B cell (primary cell): Measurements from ENCODE around the gene PCDHGA5. TPM values are rescaled to one million over a fixed set of nuclear protein-coding genes. Genes with fewer than 3 reads are reported as not detected.

Experiments used
- ATAC-seq: fragments of 200-7000 bp; cut with Tn5 transposase; one replicate; pipeline ENCODE4 v1.10.0; 2021; ENCODE audit warnings: low read depth, mild to moderate bottlenecking, moderate number of reproducible peaks, moderate library complexity
- CTCF ChIA-PET: fragments of 350-600 bp; sonication (Branson Sonifier 250); formaldehyde crosslinking; loops from one replicate; lab custom pipeline; 2021; ENCODE audit warnings: antibody characterized with exemption, inconsistent platforms; lab: Charles Lee
- POLR2A ChIA-PET: fragments of 350-600 bp; sonication (Branson Sonifier 250); formaldehyde crosslinking; loops from one replicate; lab custom pipeline; 2021; ENCODE audit warnings: antibody characterized with exemption; lab: Charles Lee
- DNase-seq: peaks from one replicate; pipeline ENCODE4 v3.0.0; 2013
- H2AFZ ChIP-seq: 2 replicates; pipeline ENCODE4 v1.6.1; 2012; ENCODE audit warnings: mild to moderate bottlenecking, low read depth, low read length; ENCODE audit not compliant: insufficient read depth, poor library complexity, severe bottlenecking
- H3K27ac ChIP-seq, 2 donors: 1 replicate in 1 of 2; 2 replicates in 1 of 2; pipeline ENCODE4 v1.5.1; 2012 to 2013; ENCODE audit warnings: low read length in 2 of 2, mild to moderate bottlenecking in 2 of 2, moderate library complexity in 1 of 2
- H3K27me3 ChIP-seq, 4 experiments: fragments of 200-600 bp in 1 of 4; sonication (generic) in 1 of 4; replicated peaks in 1 of 4; 1 replicate in 2 of 4; 2 replicates in 2 of 4; pipeline versions ENCODE4 v1.6.1 to v1.7.0; 2013 to 2016; ENCODE audit warnings: low read length in 3 of 4, mild to moderate bottlenecking in 2 of 4, mixed read lengths in 1 of 4, moderate library complexity in 1 of 4; ENCODE audit not compliant: insufficient read depth in 4 of 4, control insufficient read depth in 3 of 4; ENCODE audit errors: control extremely low read depth in 1 of 4
- H3K36me3 ChIP-seq, 2 experiments: replicated peaks in 1 of 2; 1 replicate in 1 of 2; 2 replicates in 1 of 2; pipeline versions ENCODE4 v1.6.1 to v1.7.1; 2013; ENCODE audit warnings: low read length in 1 of 2; ENCODE audit not compliant: insufficient read depth in 2 of 2, control insufficient read depth in 1 of 2; ENCODE audit errors: control extremely low read depth in 1 of 2, extremely low read depth in 1 of 2
- H3K4me1 ChIP-seq, 2 donors: fragments of 200-600 bp in 1 of 2; sonication (generic) in 1 of 2; 1 replicate in 1 of 2; 2 replicates in 1 of 2; pipeline versions ENCODE4 v1.5.1 to v1.6.1; 2013 to 2017; ENCODE audit warnings: low read length in 2 of 2; ENCODE audit not compliant: control insufficient read depth in 2 of 2, insufficient read depth in 2 of 2
- H3K4me2 ChIP-seq: replicated peaks from 2 replicates; pipeline ENCODE3; 2012; ENCODE audit warnings: mild to moderate bottlenecking, low read depth, low read length; ENCODE audit not compliant: poor library complexity, severe bottlenecking
- H3K4me3 ChIP-seq, 5 experiments: fragments of 200-600 bp in 1 of 5; sonication (generic) in 1 of 5; 1 replicate in 3 of 5; 2 replicates in 2 of 5; pipeline versions ENCODE4 v1.5.1 to v1.7.0; 2011 to 2016; ENCODE audit warnings: low read length in 4 of 5, mild to moderate bottlenecking in 4 of 5, low read depth in 2 of 5, control low read depth in 1 of 5, moderate library complexity in 1 of 5; ENCODE audit not compliant: insufficient read depth in 1 of 5; ENCODE audit errors: control extremely low read depth in 1 of 5, extremely low read depth in 1 of 5
- H3K79me2 ChIP-seq: fragments of 200-600 bp; sonication (generic); one replicate; pipeline ENCODE4 v1.6.0; 2016; ENCODE audit warnings: low read length; ENCODE audit not compliant: control insufficient read depth, insufficient read depth
- H3K9ac ChIP-seq: fragments of 200-600 bp; sonication (generic); 2 replicates; pipeline ENCODE4 v1.6.1; 2017; ENCODE audit warnings: mild to moderate bottlenecking, low read length, moderate library complexity
- H3K9me3 ChIP-seq, 3 donors: one replicate each; pipeline versions ENCODE4 v1.6.1 to v1.7.1; 2013; ENCODE audit warnings: low read length in 2 of 3; ENCODE audit not compliant: control insufficient read depth in 2 of 3, insufficient read depth in 1 of 3; ENCODE audit errors: control extremely low read depth in 1 of 3
- H4K20me1 ChIP-seq: 2 replicates; pipeline ENCODE4 v1.6.0; 2012; ENCODE audit warnings: mild to moderate bottlenecking, low read length; ENCODE audit not compliant: insufficient read depth, control insufficient read depth, poor library complexity, severe bottlenecking
- H3K27ac Mint-ChIP-seq: one replicate; pipeline ENCODE4 v1.8.0; 2021; ENCODE audit warnings: mixed read lengths
- H3K27me3 Mint-ChIP-seq: one replicate; pipeline ENCODE4 v1.8.0; 2021; ENCODE audit warnings: mixed read lengths
- H3K4me1 Mint-ChIP-seq: one replicate; pipeline ENCODE4 v1.8.0; 2021; ENCODE audit warnings: mixed read lengths
- H3K4me3 Mint-ChIP-seq: one replicate; pipeline ENCODE4 v1.8.0; 2021; ENCODE audit warnings: mixed read lengths
- H3K9me3 Mint-ChIP-seq: one replicate; pipeline ENCODE4 v1.8.0; 2022; ENCODE audit warnings: mixed read lengths; ENCODE audit not compliant: insufficient read depth
- EZH2 ChIP-seq: IDR thresholded peaks from 2 replicates; pipeline ENCODE4 v1.6.1; 2012; ENCODE audit warnings: borderline replicate concordance, low read depth, mild to moderate bottlenecking, moderate library complexity, low read length; ENCODE audit not compliant: insufficient read depth, poor library complexity, severe bottlenecking
- WGBS: methylation state at CpG from one replicate; pipeline ENCODE4 v1.1.5; 2013; ENCODE audit warnings: missing lambda C conversion rate; ENCODE audit not compliant: insufficient coverage; 5-methylcytosine and 5-hydroxymethylcytosine counted together
- intact Hi-C: fragments of 100-400 bp; cut with micrococcal nuclease; formaldehyde crosslinking; loops from one replicate; pipeline ENCODE4 v1.10.0; 2022
- polyA plus RNA-seq: library from polyadenylated mRNA; depleted of rRNA; stranded (reverse); fragments of >200 nt; gene quantifications from 2 replicates; pipeline ENCODE4 v1.2.3, GENCODE V29; 2012
- total RNA-seq, 2 donors: library from RNA; stranded (reverse); fragments of 120-200 nt in 1 of 2; gene quantifications; 1 replicate in 1 of 2; 2 replicates in 1 of 2; pipeline versions ENCODE4 v1.2.3 to v1.2.4, GENCODE V29; 2013 to 2022
- TF ChIP-seq, protein P1 (sequence below): fragments of 200-600 bp; IDR thresholded peaks from one replicate; pipeline ENCODE4 v1.8.0; 2022; ENCODE audit warnings: antibody characterized with exemption, mild to moderate bottlenecking

The PCDHGA5 gene
- total and polyA plus RNA-seq, 2 donors (not counting 1 experiment from before 2014, with no cell fraction given), result 0.21 to 1.7 TPM

DNA sequence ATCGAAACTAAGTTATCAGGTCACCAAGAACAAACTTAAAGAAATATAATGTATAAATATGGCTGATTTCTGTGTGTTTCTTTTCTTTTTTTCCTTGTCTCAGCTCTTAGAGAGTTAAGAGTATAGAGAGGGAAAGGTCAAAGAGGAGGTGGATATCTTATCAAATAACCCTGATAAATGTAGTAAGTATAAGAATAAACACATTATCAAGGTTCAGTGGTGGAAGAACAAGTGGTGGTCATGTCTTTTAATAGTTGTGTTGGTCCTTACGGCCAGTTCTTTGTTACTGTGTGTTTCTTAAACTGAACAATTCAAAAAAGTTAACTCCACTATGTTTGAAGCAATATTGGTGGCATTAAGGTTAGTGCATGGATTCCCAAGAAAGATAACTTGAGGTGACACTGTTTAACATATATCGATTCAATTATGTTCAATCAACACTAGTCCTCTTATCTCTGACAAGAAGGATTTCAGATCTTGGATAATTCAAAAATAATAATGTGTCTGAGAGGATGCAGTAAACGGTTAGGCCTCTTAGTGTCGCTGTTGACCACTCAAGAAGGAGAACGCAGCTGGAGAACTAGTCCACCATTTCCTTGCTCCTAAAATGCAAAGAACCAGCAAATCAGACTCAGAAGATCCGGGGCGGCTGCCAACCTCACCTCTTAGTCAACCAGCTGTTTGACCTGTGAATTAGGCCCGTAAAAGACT is 20.6 kb upstream of the PCDHGA5 start, which contains the start of gene PCDHGA3:
TSS of gene PCDHGA3 (plus strand) at position 588 of the 711 bp plus-strand sequence. CDS start 205 bp downstream, outside the sequence.
- no peaks in the 10 kb centered on the region for H4K20me1 ChIP-seq
- ATAC-seq (no peak), DNase-seq (no peak)
- H3K27me3 ChIP-seq, result peaks cover 0 to 57% (median 29%) of the 10 kb centered on the region in 4 experiments
- no peak within 1 kb of the TSS for H3K27ac Mint-ChIP-seq
- ChIA-PET CTCF (interaction anchor here (1.6 to 1.7 kb wide), 2 partner anchors 14 to 23 kb away, joined by 5 read pairs; partner anchors contain the start of genes PCDHGA1 and TAF7), POLR2A (no interaction called here)
- peaks cover 54% of the 10 kb centered on the region for H3K27me3 Mint-ChIP-seq
- peaks cover 8% of the 10 kb centered on the region for H3K9me3 Mint-ChIP-seq
- no peak for TF ChIP-seq EZH2
- TF ChIP-seq, protein P1, sequence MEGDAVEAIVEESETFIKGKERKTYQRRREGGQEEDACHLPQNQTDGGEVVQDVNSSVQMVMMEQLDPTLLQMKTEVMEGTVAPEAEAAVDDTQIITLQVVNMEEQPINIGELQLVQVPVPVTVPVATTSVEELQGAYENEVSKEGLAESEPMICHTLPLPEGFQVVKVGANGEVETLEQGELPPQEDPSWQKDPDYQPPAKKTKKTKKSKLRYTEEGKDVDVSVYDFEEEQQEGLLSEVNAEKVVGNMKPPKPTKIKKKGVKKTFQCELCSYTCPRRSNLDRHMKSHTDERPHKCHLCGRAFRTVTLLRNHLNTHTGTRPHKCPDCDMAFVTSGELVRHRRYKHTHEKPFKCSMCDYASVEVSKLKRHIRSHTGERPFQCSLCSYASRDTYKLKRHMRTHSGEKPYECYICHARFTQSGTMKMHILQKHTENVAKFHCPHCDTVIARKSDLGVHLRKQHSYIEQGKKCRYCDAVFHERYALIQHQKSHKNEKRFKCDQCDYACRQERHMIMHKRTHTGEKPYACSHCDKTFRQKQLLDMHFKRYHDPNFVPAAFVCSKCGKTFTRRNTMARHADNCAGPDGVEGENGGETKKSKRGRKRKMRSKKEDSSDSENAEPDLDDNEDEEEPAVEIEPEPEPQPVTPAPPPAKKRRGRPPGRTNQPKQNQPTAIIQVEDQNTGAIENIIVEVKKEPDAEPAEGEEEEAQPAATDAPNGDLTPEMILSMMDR, result peak; percentile 16
- peak within 1 kb of the TSS; percentile 41 for H3K4me3 Mint-ChIP-seq
- intact Hi-C loops, result no loop called here
- no peaks in the 10 kb centered on the region for H3K36me3 ChIP-seq
- H3K27ac ChIP-seq, result no peak within 1 kb of the TSS
- H3K4me1 ChIP-seq, result peaks cover 0 to 5% of the 10 kb centered on the region in 2 donors
- H3K4me2 ChIP-seq, result peak within 1 kb of the TSS; percentile 5
- no peak within 1 kb of the TSS for H2AFZ ChIP-seq
- 45% methylated on average over 1 of the region's 9 CpGs for WGBS
- H3K4me3 ChIP-seq, result no peak within 1 kb of the TSS
- no peaks in the 10 kb centered on the region for H3K4me1 Mint-ChIP-seq
- no peak within 1 kb of the TSS for H3K9ac ChIP-seq
- H3K9me3 ChIP-seq, result peaks cover 0 to 59% (median 44%) of the 10 kb centered on the region in 3 donors
- no peaks in the 10 kb centered on the region for H3K79me2 ChIP-seq

DNA sequence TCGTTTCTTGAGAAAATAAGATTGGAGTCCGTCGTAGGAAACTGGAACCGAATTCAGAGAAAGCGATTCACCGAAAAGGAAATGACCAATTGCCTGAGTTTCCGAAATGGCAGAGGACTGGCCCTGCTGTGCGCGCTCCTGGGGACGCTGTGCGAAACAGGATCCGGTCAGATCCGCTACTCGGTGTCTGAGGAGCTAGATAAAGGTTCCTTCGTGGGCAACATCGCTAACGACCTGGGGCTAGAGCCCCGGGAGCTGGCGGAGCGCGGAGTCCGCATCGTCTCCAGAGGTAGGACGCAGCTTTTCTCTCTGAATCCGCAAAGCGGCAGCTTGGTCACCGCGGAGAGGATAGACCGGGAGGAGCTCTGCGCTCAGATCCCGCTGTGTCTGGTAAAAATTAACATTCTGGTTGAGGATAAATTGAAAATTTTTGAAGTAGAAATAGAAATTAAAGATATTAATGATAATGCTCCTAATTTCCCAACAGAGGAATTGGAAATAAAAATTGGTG is 20.0 kb upstream of the PCDHGA5 start:
- DNase-seq, result no peak
- Histone ChIP-seq H3K4me2 (peak overlapping the region; percentile 5), H2AFZ (no peak overlapping the region), H3K79me2 (no peaks in the 10 kb centered on the region), H3K4me1 (peaks cover 0 to 5% of the 10 kb centered on the region in 2 donors), H3K9ac (no peak overlapping the region), H3K36me3 (no peaks in the 10 kb centered on the region), H3K9me3 (peaks cover 0 to 55% (median 38%) of the 10 kb centered on the region in 3 donors), H3K27me3 (peaks cover 0 to 54% (median 27%) of the 10 kb centered on the region in 4 experiments), H3K27ac (no peak overlapping the region), H4K20me1 (no peaks in the 10 kb centered on the region), H3K4me3 (no peak overlapping the region)
- TF ChIP-seq, protein P1, result peak; percentile 4
- TF ChIP-seq EZH2, result no peak
- ChIA-PET CTCF (interaction anchor here (1.6 to 1.7 kb wide), 2 partner anchors 15 to 24 kb away, joined by 5 read pairs; partner anchors contain the start of genes PCDHGA1 and TAF7), POLR2A (no interaction called here)
- H3K27me3 Mint-ChIP-seq, result peaks cover 56% of the 10 kb centered on the region
- no peak for ATAC-seq
- peaks cover 5% of the 10 kb centered on the region for H3K9me3 Mint-ChIP-seq
- peak overlapping the region; percentile 41 for H3K4me3 Mint-ChIP-seq
- no peak overlapping the region for H3K27ac Mint-ChIP-seq
- WGBS, result 42% methylated on average over 26 of the region's 31 CpGs
- H3K4me1 Mint-ChIP-seq, result no peaks in the 10 kb centered on the region
- intact Hi-C loops, result no loop called here
